K562 (cell line): ENCODE results near the gene HRAS. TPM values are rescaled to one million over a fixed set of nuclear protein-coding genes. Genes with fewer than 3 reads are reported as not detected.
A peak's percentile ranks its signal among the peaks of the same experiment; 100 is the strongest.

Experiments used
- BRF1 ChIP-seq: IDR thresholded peaks from 3 replicates; pipeline ENCODE4 v1.6.1; 2011; ENCODE audit warnings: borderline replicate concordance, mild to moderate bottlenecking; ENCODE audit not compliant: insufficient read length; ENCODE audit errors: extremely low read depth
- HDAC3 ChIP-seq: fragments of 450-650 bp; IDR thresholded peaks from 2 replicates; pipeline ENCODE4 v1.6.1; 2018; ENCODE audit warnings: borderline replicate concordance, mild to moderate bottlenecking, moderate library complexity; ENCODE audit not compliant: partially characterized antibody
- HDAC6 ChIP-seq: IDR thresholded peaks from 2 replicates; pipeline ENCODE4 v1.6.1; 2012; ENCODE audit warnings: low read depth, mild to moderate bottlenecking, control low read depth, inconsistent platforms, low read length, moderate library complexity
- HDGF ChIP-seq: fragments of 450-650 bp; IDR thresholded peaks from 2 replicates; pipeline ENCODE4 v1.6.1; 2016
- HNRNPK ChIP-seq: fragments of 200-400 bp; formaldehyde crosslinking; IDR thresholded peaks from one replicate; pipeline ENCODE4 v1.6.1; 2018; ENCODE audit warnings: mild to moderate bottlenecking, low read depth, low read length; ENCODE audit not compliant: poor library complexity, severe bottlenecking
- JUNB ChIP-seq: fragments of 450-650 bp; formaldehyde crosslinking; conservative IDR thresholded peaks from 2 replicates; pipeline ENCODE4 v1.4.0; 2020; ENCODE audit warnings: mild to moderate bottlenecking
- MCM7 ChIP-seq, 2 experiments: fragments of 450-650 bp; IDR thresholded peaks; 2 replicates each; pipeline ENCODE4 v1.6.1; 2016 to 2018
- NCOA4 ChIP-seq: fragments of 450-650 bp; IDR thresholded peaks from 2 replicates; pipeline ENCODE4 v1.6.1; 2018; ENCODE audit warnings: mild to moderate bottlenecking; ENCODE audit not compliant: partially characterized antibody
- PHF20 ChIP-seq: fragments of 450-650 bp; IDR thresholded peaks from 2 replicates; pipeline ENCODE4 v1.6.1; 2018; ENCODE audit not compliant: partially characterized antibody
- POLR2G ChIP-seq: fragments of 200-400 bp; formaldehyde crosslinking; IDR thresholded peaks from 2 replicates; pipeline ENCODE4 v1.6.1; 2017; ENCODE audit warnings: low read depth, mild to moderate bottlenecking, antibody characterized with exemption, low read length, moderate library complexity
- SOX6 ChIP-seq: fragments of 450-650 bp; IDR thresholded peaks from 2 replicates; pipeline ENCODE4 v1.6.1; 2014; ENCODE audit warnings: mild to moderate bottlenecking
- TCF3 ChIP-seq: sonication (generic); formaldehyde crosslinking; IDR thresholded peaks from 2 replicates; pipeline ENCODE4 v1.4.0; 2020; ENCODE audit warnings: mild to moderate bottlenecking, missing genetic modification reagents
- TEAD1 ChIP-seq, 2 experiments: fragments of 450-650 bp in 1 of 2; sonication (generic) in 1 of 2; formaldehyde crosslinking; IDR thresholded peaks; 2 replicates each; pipeline versions ENCODE4 v1.4.0 to v1.8.0; 2020 to 2022; ENCODE audit warnings: mild to moderate bottlenecking in 2 of 2, missing genetic modification reagents in 1 of 2
- U2AF2 ChIP-seq: fragments of 200-400 bp; formaldehyde crosslinking; optimal IDR thresholded peaks from 2 replicates; pipeline ENCODE3; 2017; ENCODE audit warnings: low read depth, mild to moderate bottlenecking, low read length
- ZNF778 ChIP-seq: fragments of 450-650 bp; formaldehyde crosslinking; IDR thresholded peaks from 2 replicates; pipeline ENCODE4 v1.4.0; 2020; ENCODE audit warnings: mild to moderate bottlenecking, moderate library complexity
- ZNF785 ChIP-seq: fragments of 250-450 bp; sonication (Bioruptor Pico); IDR thresholded peaks from 2 replicates; pipeline ENCODE4 v1.4.0; 2020; ENCODE audit warnings: mild to moderate bottlenecking
- polyA plus RNA-seq, 8 experiments: library from polyadenylated mRNA; depleted of rRNA in 4 of 8; stranded (reverse) in 5 of 8; unstranded in 3 of 8; fragments of >200 nt; fragmentation: Nextera tagmentation in 2 of 8; fragmentation: Illumina TruSeq in 1 of 8; extraction: Ambion mirVana in 2 of 8; extraction: Trizol in 1 of 8; gene quantifications; 2 replicates each; pipeline versions ENCODE4 v1.2.1 to v1.2.3, GENCODE V29; 2011 to 2014; ENCODE audit warnings: inconsistent platforms in 1 of 8, missing spikeins in 1 of 8
- total RNA-seq, 7 experiments: library from RNA; depleted of rRNA in 6 of 7; stranded (reverse); fragments of >200 nt in 6 of 7; fragmentation: Illumina TruSeq in 2 of 7; extraction: Trizol in 2 of 7; gene quantifications; 2 replicates each; pipeline versions ENCODE4 v1.2.1 to v1.2.3, GENCODE V29; 2011 to 2021; ENCODE audit warnings: low replicate concordance in 1 of 7
- TF ChIP-seq, protein P1 (sequence below): fragments of 200-800 bp; sonication (Bioruptor generic); IDR thresholded peaks from 2 replicates; pipeline ENCODE4 v1.6.1; 2017; ENCODE audit warnings: missing genetic modification characterization, missing compliant biosample characterization
- TF ChIP-seq, protein P2 (sequence below): fragments of 250-450 bp; sonication (Bioruptor Pico); IDR thresholded peaks from 2 replicates; pipeline ENCODE4 v1.5.0; 2021; ENCODE audit warnings: mild to moderate bottlenecking, borderline replicate concordance
- TF ChIP-seq, protein P3 (sequence below): fragments of 450-650 bp; IDR thresholded peaks from 2 replicates; pipeline ENCODE4 v1.6.1; 2018; ENCODE audit not compliant: partially characterized antibody
- TF ChIP-seq, protein P4 (sequence below): fragments of 450-650 bp; formaldehyde crosslinking; IDR thresholded peaks from 2 replicates; pipeline ENCODE4 v1.4.0; 2022; ENCODE audit warnings: missing genetic modification characterization

Gene HRAS
- total and polyA plus RNA-seq, 9 of the 15 experiments (the other 6 are each of a cell fraction or from before 2014, with no cell fraction given): 2.8 to 73.5 (median 29.6) TPM

DNA sequence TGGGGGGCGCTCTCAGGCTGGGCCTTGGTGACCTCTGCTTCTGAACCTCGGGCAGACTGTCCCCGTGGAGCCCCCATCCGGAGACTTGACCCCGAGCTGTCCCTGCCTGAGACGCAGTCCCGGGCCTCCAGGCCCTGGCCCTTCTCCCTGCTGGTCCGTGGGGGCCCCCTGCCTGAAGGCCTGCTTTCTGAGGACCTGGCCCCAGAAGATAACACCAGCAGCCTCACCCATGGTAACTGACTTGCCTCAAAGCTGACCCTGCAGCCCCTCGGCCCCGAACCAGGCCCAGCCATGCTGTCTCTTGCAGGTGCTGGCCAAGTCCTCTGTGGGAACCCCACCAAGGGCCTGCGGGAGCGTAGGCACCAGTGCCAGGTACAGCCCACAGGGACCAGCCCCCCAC is 16.2 kb upstream of the HRAS start (continued):
- TF ChIP-seq, protein P1, sequence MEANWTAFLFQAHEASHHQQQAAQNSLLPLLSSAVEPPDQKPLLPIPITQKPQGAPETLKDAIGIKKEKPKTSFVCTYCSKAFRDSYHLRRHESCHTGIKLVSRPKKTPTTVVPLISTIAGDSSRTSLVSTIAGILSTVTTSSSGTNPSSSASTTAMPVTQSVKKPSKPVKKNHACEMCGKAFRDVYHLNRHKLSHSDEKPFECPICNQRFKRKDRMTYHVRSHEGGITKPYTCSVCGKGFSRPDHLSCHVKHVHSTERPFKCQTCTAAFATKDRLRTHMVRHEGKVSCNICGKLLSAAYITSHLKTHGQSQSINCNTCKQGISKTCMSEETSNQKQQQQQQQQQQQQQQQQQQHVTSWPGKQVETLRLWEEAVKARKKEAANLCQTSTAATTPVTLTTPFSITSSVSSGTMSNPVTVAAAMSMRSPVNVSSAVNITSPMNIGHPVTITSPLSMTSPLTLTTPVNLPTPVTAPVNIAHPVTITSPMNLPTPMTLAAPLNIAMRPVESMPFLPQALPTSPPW (CRISPR knock-in tag): no peak
- TF ChIP-seq, protein P2, sequence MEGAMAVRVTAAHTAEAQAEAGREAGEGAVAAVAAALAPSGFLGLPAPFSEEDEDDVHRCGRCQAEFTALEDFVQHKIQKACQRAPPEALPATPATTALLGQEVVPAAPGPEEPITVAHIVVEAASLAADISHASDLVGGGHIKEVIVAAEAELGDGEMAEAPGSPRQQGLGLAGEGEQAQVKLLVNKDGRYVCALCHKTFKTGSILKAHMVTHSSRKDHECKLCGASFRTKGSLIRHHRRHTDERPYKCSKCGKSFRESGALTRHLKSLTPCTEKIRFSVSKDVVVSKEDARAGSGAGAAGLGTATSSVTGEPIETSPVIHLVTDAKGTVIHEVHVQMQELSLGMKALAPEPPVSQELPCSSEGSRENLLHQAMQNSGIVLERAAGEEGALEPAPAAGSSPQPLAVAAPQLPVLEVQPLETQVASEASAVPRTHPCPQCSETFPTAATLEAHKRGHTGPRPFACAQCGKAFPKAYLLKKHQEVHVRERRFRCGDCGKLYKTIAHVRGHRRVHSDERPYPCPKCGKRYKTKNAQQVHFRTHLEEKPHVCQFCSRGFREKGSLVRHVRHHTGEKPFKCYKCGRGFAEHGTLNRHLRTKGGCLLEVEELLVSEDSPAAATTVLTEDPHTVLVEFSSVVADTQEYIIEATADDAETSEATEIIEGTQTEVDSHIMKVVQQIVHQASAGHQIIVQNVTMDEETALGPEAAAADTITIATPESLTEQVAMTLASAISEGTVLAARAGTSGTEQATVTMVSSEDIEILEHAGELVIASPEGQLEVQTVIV: no peak
- TF ChIP-seq NCOA4 (no peak), ZNF785 (CRISPR knock-in tag) (no peak), HNRNPK (no peak), PHF20 (no peak), TCF3 (CRISPR knock-in tag) (0 out of 2 replicates have a peak, but pooled peaks have one; percentile 16), U2AF2 (no peak), JUNB (CRISPR knock-in tag) (no peak), HDAC3 (no peak), POLR2G (0 out of 2 replicates have a peak, but pooled peaks have one; percentile 25), TEAD1 (CRISPR knock-in tag; IDR thresholded peaks at IDR 0.05) (no peak), MCM7 (IDR thresholded peaks at IDR 0.05) (no peak), BRF1 (no peak), SOX6 (no peak), HDAC6 (no peak), ZNF778 (CRISPR knock-in tag) (no peak), HDGF (no peak)
- TF ChIP-seq, protein P3, sequence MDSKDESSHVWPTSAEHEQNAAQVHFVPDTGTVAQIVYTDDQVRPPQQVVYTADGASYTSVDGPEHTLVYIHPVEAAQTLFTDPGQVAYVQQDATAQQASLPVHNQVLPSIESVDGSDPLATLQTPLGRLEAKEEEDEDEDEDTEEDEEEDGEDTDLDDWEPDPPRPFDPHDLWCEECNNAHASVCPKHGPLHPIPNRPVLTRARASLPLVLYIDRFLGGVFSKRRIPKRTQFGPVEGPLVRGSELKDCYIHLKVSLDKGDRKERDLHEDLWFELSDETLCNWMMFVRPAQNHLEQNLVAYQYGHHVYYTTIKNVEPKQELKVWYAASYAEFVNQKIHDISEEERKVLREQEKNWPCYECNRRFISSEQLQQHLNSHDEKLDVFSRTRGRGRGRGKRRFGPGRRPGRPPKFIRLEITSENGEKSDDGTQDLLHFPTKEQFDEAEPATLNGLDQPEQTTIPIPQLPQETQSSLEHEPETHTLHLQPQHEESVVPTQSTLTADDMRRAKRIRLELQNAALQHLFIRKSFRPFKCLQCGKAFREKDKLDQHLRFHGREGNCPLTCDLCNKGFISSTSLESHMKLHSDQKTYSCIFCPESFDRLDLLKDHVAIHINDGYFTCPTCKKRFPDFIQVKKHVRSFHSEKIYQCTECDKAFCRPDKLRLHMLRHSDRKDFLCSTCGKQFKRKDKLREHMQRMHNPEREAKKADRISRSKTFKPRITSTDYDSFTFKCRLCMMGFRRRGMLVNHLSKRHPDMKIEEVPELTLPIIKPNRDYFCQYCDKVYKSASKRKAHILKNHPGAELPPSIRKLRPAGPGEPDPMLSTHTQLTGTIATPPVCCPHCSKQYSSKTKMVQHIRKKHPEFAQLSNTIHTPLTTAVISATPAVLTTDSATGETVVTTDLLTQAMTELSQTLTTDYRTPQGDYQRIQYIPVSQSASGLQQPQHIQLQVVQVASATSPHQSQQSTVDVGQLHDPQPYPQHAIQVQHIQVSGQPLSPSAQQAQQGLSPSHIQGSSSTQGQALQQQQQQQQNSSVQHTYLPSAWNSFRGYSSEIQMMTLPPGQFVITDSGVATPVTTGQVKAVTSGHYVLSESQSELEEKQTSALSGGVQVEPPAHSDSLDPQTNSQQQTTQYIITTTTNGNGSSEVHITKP: peak; percentile 33
- TF ChIP-seq, protein P4, sequence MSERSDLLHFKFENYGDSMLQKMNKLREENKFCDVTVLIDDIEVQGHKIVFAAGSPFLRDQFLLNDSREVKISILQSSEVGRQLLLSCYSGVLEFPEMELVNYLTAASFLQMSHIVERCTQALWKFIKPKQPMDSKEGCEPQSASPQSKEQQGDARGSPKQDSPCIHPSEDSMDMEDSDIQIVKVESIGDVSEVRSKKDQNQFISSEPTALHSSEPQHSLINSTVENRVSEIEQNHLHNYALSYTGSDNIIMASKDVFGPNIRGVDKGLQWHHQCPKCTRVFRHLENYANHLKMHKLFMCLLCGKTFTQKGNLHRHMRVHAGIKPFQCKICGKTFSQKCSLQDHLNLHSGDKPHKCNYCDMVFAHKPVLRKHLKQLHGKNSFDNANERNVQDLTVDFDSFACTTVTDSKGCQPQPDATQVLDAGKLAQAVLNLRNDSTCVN (CRISPR knock-in tag): no peak
